Activated B cell treated with CpG ODN at 0.5 μM for 24 hours (primary cell): ENCODE data around the gene ZCCHC7. TPM values are rescaled to one million over a fixed set of nuclear protein-coding genes. Genes with fewer than 3 reads are reported as not detected.

Source experiments
- ATAC-seq: fragments of 200-7000 bp; cut with Tn5 transposase; one replicate; pipeline ENCODE4 v1.10.0; 2021; ENCODE audit warnings: low read depth, mild to moderate bottlenecking, moderate library complexity
- CTCF ChIA-PET: fragments of 350-600 bp; sonication (Branson Sonifier 250); formaldehyde crosslinking; loops from one replicate; lab custom pipeline; 2021; ENCODE audit warnings: antibody characterized with exemption; lab: Charles Lee
- POLR2A ChIA-PET: fragments of 350-600 bp; sonication (Branson Sonifier 250); formaldehyde crosslinking; loops from one replicate; lab custom pipeline; 2021; ENCODE audit warnings: antibody characterized with exemption; lab: Charles Lee
- DNase-seq: peaks from one replicate; pipeline ENCODE4 v3.0.0; 2022
- H3K27ac Mint-ChIP-seq: one replicate; pipeline ENCODE4 v1.8.0; 2020; ENCODE audit warnings: mixed read lengths
- H3K27me3 Mint-ChIP-seq: one replicate; pipeline ENCODE4 v1.8.0; 2021; ENCODE audit warnings: mixed read lengths
- H3K36me3 Mint-ChIP-seq: one replicate; pipeline ENCODE4 v1.8.0; 2021; ENCODE audit warnings: low read depth, mixed read lengths
- H3K4me1 Mint-ChIP-seq: one replicate; pipeline ENCODE4 v1.8.0; 2021; ENCODE audit warnings: mixed read lengths
- H3K4me3 Mint-ChIP-seq: one replicate; pipeline ENCODE4 v1.8.0; 2020; ENCODE audit warnings: mild to moderate bottlenecking, mixed read lengths
- H3K9me3 Mint-ChIP-seq: one replicate; pipeline ENCODE4 v1.8.0; 2020; ENCODE audit warnings: mixed read lengths
- CTCF ChIP-seq: fragments of 200-600 bp; IDR thresholded peaks from one replicate; pipeline ENCODE4 v1.8.0; 2022; ENCODE audit warnings: antibody characterized with exemption, mild to moderate bottlenecking
- intact Hi-C: fragments of 100-400 bp; cut with micrococcal nuclease; formaldehyde crosslinking; loops from one replicate; pipeline ENCODE4 v1.15.1; 2024
- total RNA-seq: library from RNA; stranded (reverse); gene quantifications from 2 replicates; pipeline ENCODE4 v1.2.3, GENCODE V29; 2022

The ZCCHC7 gene
- total RNA-seq, 1 donor from 2014 or later, result 70.3 TPM

GRCh38 chr9:37269221-37269620, 148.8 kb downstream of the ZCCHC7 start:
- Mint-ChIP-seq H3K4me3 (no peak overlapping the region), H3K36me3 (peaks cover 47% of the 10 kb centered on the region), H3K9me3 (no peaks in the 10 kb centered on the region), H3K27me3 (no peaks in the 10 kb centered on the region), H3K4me1 (peaks cover 58% of the 10 kb centered on the region), H3K27ac (peak overlapping the region; percentile 47)
- DNase-seq (no peak), ATAC-seq (no peak)
- POLR2A ChIA-PET, result interaction anchor here (1.3 kb wide), 1 partner anchor 18 kb away, joined by 3 read pairs; no protein-coding TSS in a partner anchor
- CTCF ChIA-PET, result interaction anchor here (0.5 kb wide), 2 partner anchors 59 to 64 kb away, joined by 3 to 4 read pairs; no protein-coding TSS in a partner anchor
- intact Hi-C loops, result no loop called here
- TF ChIP-seq CTCF, result no peak

GRCh38 chr9:37271679-37272078, 151.3 kb downstream of the ZCCHC7 start:
- ATAC-seq, result no peak
- H3K36me3 Mint-ChIP-seq, result peaks cover 52% of the 10 kb centered on the region
- no peak for DNase-seq
- ChIA-PET CTCF (no interaction called here), POLR2A (interaction anchor here (0.5 to 0.6 kb wide), 3 partner anchors 11 to 237 kb away, joined by 3 to 5 read pairs (median 5); no protein-coding TSS in a partner anchor)
- H3K4me3 Mint-ChIP-seq, result no peak overlapping the region
- no peak for TF ChIP-seq CTCF
- H3K27ac Mint-ChIP-seq, result no peak overlapping the region
- no peaks in the 10 kb centered on the region for H3K9me3 Mint-ChIP-seq
- no peaks in the 10 kb centered on the region for H3K27me3 Mint-ChIP-seq
- intact Hi-C loops, result no loop called here
- peaks cover 56% of the 10 kb centered on the region for H3K4me1 Mint-ChIP-seq

GRCh38 chr9:37273595-37273994, 153.2 kb downstream of the ZCCHC7 start:
- peaks cover 4% of the 10 kb centered on the region for H3K9me3 Mint-ChIP-seq
- no peaks in the 10 kb centered on the region for H3K27me3 Mint-ChIP-seq
- H3K4me3 Mint-ChIP-seq, result no peak overlapping the region
- intact Hi-C loops, result no loop called here
- ChIA-PET POLR2A (no interaction called here), CTCF (no interaction called here)
- TF ChIP-seq CTCF, result no peak
- peak overlapping the region; percentile 24 for H3K27ac Mint-ChIP-seq
- no peak for DNase-seq
- no peak for ATAC-seq
- H3K4me1 Mint-ChIP-seq, result peaks cover 58% of the 10 kb centered on the region
- H3K36me3 Mint-ChIP-seq, result peaks cover 59% of the 10 kb centered on the region

GRCh38 chr9:37281541-37281940, 161.2 kb downstream of the ZCCHC7 start:
- no peak for TF ChIP-seq CTCF
- Mint-ChIP-seq H3K27ac (peak overlapping the region; percentile 68), H3K27me3 (no peaks in the 10 kb centered on the region), H3K4me3 (no peak overlapping the region), H3K36me3 (peaks cover 19% of the 10 kb centered on the region), H3K4me1 (peaks cover 61% of the 10 kb centered on the region), H3K9me3 (peaks cover 5% of the 10 kb centered on the region)
- POLR2A ChIA-PET, result interaction anchor here (0.5 to 1.6 kb wide), 5 partner anchors 43 to 287 kb away, joined by 3 to 8 read pairs (median 5); no protein-coding TSS in a partner anchor
- CTCF ChIA-PET, result interaction anchor here (1.0 to 1.2 kb wide), 2 partner anchors 130 to 248 kb away, joined by 3 read pairs; partner anchors contain the start of gene PAX5
- intact Hi-C loops, result no loop called here
- no peak for DNase-seq
- ATAC-seq, result no peak

GRCh38 chr9:37283730-37284325, 163.5 kb downstream of the ZCCHC7 start:
- intact Hi-C loops, result loop anchor here (1.0 to 2.0 kb wide), 2 partner anchors 9 to 27 kb away; no protein-coding TSS in a partner anchor
- Mint-ChIP-seq H3K27me3 (no peaks in the 10 kb centered on the region), H3K27ac (peak overlapping the region; percentile 88), H3K4me3 (peak overlapping the region; percentile 60), H3K9me3 (no peaks in the 10 kb centered on the region), H3K4me1 (peaks cover 68% of the 10 kb centered on the region), H3K36me3 (peaks cover 16% of the 10 kb centered on the region)
- ChIA-PET POLR2A (interaction anchor here (0.5 to 2.2 kb wide), 10 partner anchors 9 to 246 kb away, joined by 3 to 8 read pairs (median 4); partner anchors contain the start of gene ZCCHC7), CTCF (interaction anchor here (1.4 kb wide), 1 partner anchor 25 kb away, joined by 4 read pairs; no protein-coding TSS in a partner anchor)
- peak; percentile 62 for ATAC-seq
- TF ChIP-seq CTCF, result no peak
- DNase-seq, result no peak
